ENCODE data around the gene MRPS10.

MRPS10 gene

GRCh38 chr6:42254505-42254904 lies 36.8 kb upstream of the MRPS10 start:
- Histone ChIP-seq H3K4me3 (ENCODE audit: low read length) (no peak overlapping the region), H2AFZ (ENCODE audit: low read depth, low read length) (no peak overlapping the region), H3K27me3 (ENCODE audit: insufficient read depth, low read length) (no peaks in the 10 kb centered on the region), H3K4me1 (ENCODE audit: insufficient read depth, low read length) (peaks cover 14% of the 10 kb centered on the region), H3K36me3 (ENCODE audit: insufficient read depth, low read length) (peaks cover 75% of the 10 kb centered on the region), H3K9me3 (ENCODE audit: low read length) (peaks cover 2% of the 10 kb centered on the region)

GRCh38 chr6:42251911-42252637 lies 34.4 kb upstream of the MRPS10 start:
- H3K36me3 ChIP-seq (ENCODE audit: insufficient read depth, low read length): peaks cover 77% of the 10 kb centered on the region
- no peaks in the 10 kb centered on the region for H3K27me3 ChIP-seq (ENCODE audit: insufficient read depth, low read length)
- peaks cover 10% of the 10 kb centered on the region for H3K4me1 ChIP-seq (ENCODE audit: insufficient read depth, low read length)
- H2AFZ ChIP-seq (ENCODE audit: low read depth, low read length): no peak overlapping the region
- H3K4me3 ChIP-seq (ENCODE audit: low read length): no peak overlapping the region
- peaks cover 2% of the 10 kb centered on the region for H3K9me3 ChIP-seq (ENCODE audit: low read length)

GRCh38 chr6:42251500-42251899 lies 33.8 kb upstream of the MRPS10 start:
- Histone ChIP-seq H3K4me1 (ENCODE audit: insufficient read depth, low read length) (peaks cover 10% of the 10 kb centered on the region), H3K9me3 (ENCODE audit: low read length) (no peaks in the 10 kb centered on the region), H3K36me3 (ENCODE audit: insufficient read depth, low read length) (peaks cover 73% of the 10 kb centered on the region), H2AFZ (ENCODE audit: low read depth, low read length) (no peak overlapping the region), H3K4me3 (ENCODE audit: low read length) (no peak overlapping the region), H3K27me3 (ENCODE audit: insufficient read depth, low read length) (no peaks in the 10 kb centered on the region)

GRCh38 chr6:42250274-42250931 lies 32.7 kb upstream of the MRPS10 start:
- no peak overlapping the region for H2AFZ ChIP-seq (ENCODE audit: low read depth, low read length)
- no peak overlapping the region for H3K4me3 ChIP-seq (ENCODE audit: low read length)
- H3K9me3 ChIP-seq (ENCODE audit: low read length): no peaks in the 10 kb centered on the region
- peaks cover 73% of the 10 kb centered on the region for H3K36me3 ChIP-seq (ENCODE audit: insufficient read depth, low read length)
- peaks cover 10% of the 10 kb centered on the region for H3K4me1 ChIP-seq (ENCODE audit: insufficient read depth, low read length)
- H3K27me3 ChIP-seq (ENCODE audit: insufficient read depth, low read length): no peaks in the 10 kb centered on the region

- H3K27me3 ChIP-seq (ENCODE audit: insufficient read depth, low read length): no peaks in the 10 kb centered on the region
- H3K36me3 ChIP-seq (ENCODE audit: insufficient read depth, low read length): peaks cover 62% of the 10 kb centered on the region
- peaks cover 10% of the 10 kb centered on the region for H3K4me1 ChIP-seq (ENCODE audit: insufficient read depth, low read length)
- no peak overlapping the region for H3K4me3 ChIP-seq (ENCODE audit: low read length)
- H2AFZ ChIP-seq (ENCODE audit: low read depth, low read length): no peak overlapping the region
- H3K9me3 ChIP-seq (ENCODE audit: low read length): no peaks in the 10 kb centered on the region
Observed at GRCh38 chr6:42249279-42249678, 31.6 kb upstream of the MRPS10 start.

- H3K4me1 ChIP-seq (ENCODE audit: insufficient read depth, low read length): no peaks in the 10 kb centered on the region
- H3K9me3 ChIP-seq (ENCODE audit: low read length): no peaks in the 10 kb centered on the region
- no peak overlapping the region for H3K4me3 ChIP-seq (ENCODE audit: low read length)
- H3K27me3 ChIP-seq (ENCODE audit: insufficient read depth, low read length): no peaks in the 10 kb centered on the region
- H3K36me3 ChIP-seq (ENCODE audit: insufficient read depth, low read length): peaks cover 47% of the 10 kb centered on the region
- H2AFZ ChIP-seq (ENCODE audit: low read depth, low read length): no peak overlapping the region
Observed at GRCh38 chr6:42243046-42243445, 25.4 kb upstream of the MRPS10 start.

GRCh38 chr6:42241915-42242314 lies 24.3 kb upstream of the MRPS10 start:
- Histone ChIP-seq H2AFZ (ENCODE audit: low read depth, low read length) (no peak overlapping the region), H3K4me3 (ENCODE audit: low read length) (no peak overlapping the region), H3K36me3 (ENCODE audit: insufficient read depth, low read length) (peaks cover 40% of the 10 kb centered on the region), H3K4me1 (ENCODE audit: insufficient read depth, low read length) (peaks cover 7% of the 10 kb centered on the region), H3K9me3 (ENCODE audit: low read length) (no peaks in the 10 kb centered on the region), H3K27me3 (ENCODE audit: insufficient read depth, low read length) (no peaks in the 10 kb centered on the region)

- Histone ChIP-seq H2AFZ (ENCODE audit: low read depth, low read length) (no peak overlapping the region), H3K4me1 (ENCODE audit: insufficient read depth, low read length) (peaks cover 14% of the 10 kb centered on the region), H3K27me3 (ENCODE audit: insufficient read depth, low read length) (no peaks in the 10 kb centered on the region), H3K4me3 (ENCODE audit: low read length) (no peak overlapping the region), H3K9me3 (ENCODE audit: low read length) (no peaks in the 10 kb centered on the region), H3K36me3 (ENCODE audit: insufficient read depth, low read length) (peaks cover 45% of the 10 kb centered on the region)
Observed at GRCh38 chr6:42239736-42240375, 22.2 kb upstream of the MRPS10 start.

GRCh38 chr6:42239333-42239732 lies 21.7 kb upstream of the MRPS10 start:
- Histone ChIP-seq H2AFZ (ENCODE audit: low read depth, low read length) (no peak overlapping the region), H3K4me3 (ENCODE audit: low read length) (no peak overlapping the region), H3K36me3 (ENCODE audit: insufficient read depth, low read length) (peaks cover 45% of the 10 kb centered on the region), H3K9me3 (ENCODE audit: low read length) (no peaks in the 10 kb centered on the region), H3K4me1 (ENCODE audit: insufficient read depth, low read length) (peaks cover 14% of the 10 kb centered on the region), H3K27me3 (ENCODE audit: insufficient read depth, low read length) (no peaks in the 10 kb centered on the region)

- Histone ChIP-seq H3K4me1 (ENCODE audit: insufficient read depth, low read length) (peaks cover 14% of the 10 kb centered on the region), H3K4me3 (ENCODE audit: low read length) (no peak overlapping the region), H3K36me3 (ENCODE audit: insufficient read depth, low read length) (peaks cover 42% of the 10 kb centered on the region), H3K27me3 (ENCODE audit: insufficient read depth, low read length) (no peaks in the 10 kb centered on the region), H3K9me3 (ENCODE audit: low read length) (no peaks in the 10 kb centered on the region), H2AFZ (ENCODE audit: low read depth, low read length) (no peak overlapping the region)
Observed at GRCh38 chr6:42237857-42238256, 20.2 kb upstream of the MRPS10 start.

GRCh38 chr6:42236682-42237473 lies 19.2 kb upstream of the MRPS10 start:
- Histone ChIP-seq H3K36me3 (ENCODE audit: insufficient read depth, low read length) (peaks cover 41% of the 10 kb centered on the region), H3K4me1 (ENCODE audit: insufficient read depth, low read length) (peaks cover 14% of the 10 kb centered on the region)

GRCh38 chr6:42236030-42236429 lies 18.4 kb upstream of the MRPS10 start:
- no peaks in the 10 kb centered on the region for H3K27me3 ChIP-seq (ENCODE audit: insufficient read depth, low read length)
- no peak overlapping the region for H2AFZ ChIP-seq (ENCODE audit: low read depth, low read length)
- H3K4me3 ChIP-seq (ENCODE audit: low read length): no peak overlapping the region
- H3K9me3 ChIP-seq (ENCODE audit: low read length): no peaks in the 10 kb centered on the region
- H3K36me3 ChIP-seq (ENCODE audit: insufficient read depth, low read length): peaks cover 40% of the 10 kb centered on the region
- H3K4me1 ChIP-seq (ENCODE audit: insufficient read depth, low read length): peaks cover 14% of the 10 kb centered on the region

More at GRCh38 chr6:42236682-42237473, 19.2 kb upstream of the MRPS10 start:
- H2AFZ ChIP-seq (ENCODE audit: low read depth, low read length): no peak overlapping the region
- no peak overlapping the region for H3K4me3 ChIP-seq (ENCODE audit: low read length)
- no peaks in the 10 kb centered on the region for H3K9me3 ChIP-seq (ENCODE audit: low read length)
- H3K27me3 ChIP-seq (ENCODE audit: insufficient read depth, low read length): no peaks in the 10 kb centered on the region

GRCh38 chr6:42232035-42232434 lies 14.4 kb upstream of the MRPS10 start:
- peaks cover 8% of the 10 kb centered on the region for H3K4me1 ChIP-seq (ENCODE audit: insufficient read depth, low read length)
- peaks cover 58% of the 10 kb centered on the region for H3K36me3 ChIP-seq (ENCODE audit: insufficient read depth, low read length)
- H3K4me3 ChIP-seq (ENCODE audit: low read length): no peak overlapping the region
- no peaks in the 10 kb centered on the region for H3K9me3 ChIP-seq (ENCODE audit: low read length)
- H3K27me3 ChIP-seq (ENCODE audit: insufficient read depth, low read length): no peaks in the 10 kb centered on the region
- no peak overlapping the region for H2AFZ ChIP-seq (ENCODE audit: low read depth, low read length)
